ENCODE measurements around the gene PARVB.

GRCh38 chr22:44213489-44214043 lies 189.5 kb downstream of the PARVB start:
- TF ChIP-seq CTCF (conservative IDR thresholded peaks at IDR 0.05 in 1 of 2, IDR thresholded peaks at IDR 0.05 in 1 of 2; ENCODE audit: low read depth in 1 of 2, low read length in 2 of 2) (no peak), EZH2 (IDR thresholded peaks at IDR 0.05; ENCODE audit: low read length, missing control alignments) (no peak)
